ENCODE measurements around the gene MAN2C1. TPM values are rescaled to one million over a fixed set of nuclear protein-coding genes. Genes with fewer than 3 reads are reported as not detected.
"Not testable (repeated sequence)": the region's sequence is repeated elsewhere in the genome, so short reads cannot be mapped to it uniquely, and the experiment has no call there.

MAN2C1 gene
- 97.1 TPM for polyA plus RNA-seq (2013, experiment 1 of 2; ENCODE audit: insufficient read length)
- polyA plus RNA-seq (2013, experiment 2 of 2; ENCODE audit: insufficient read length): 94.6 TPM

DNA sequence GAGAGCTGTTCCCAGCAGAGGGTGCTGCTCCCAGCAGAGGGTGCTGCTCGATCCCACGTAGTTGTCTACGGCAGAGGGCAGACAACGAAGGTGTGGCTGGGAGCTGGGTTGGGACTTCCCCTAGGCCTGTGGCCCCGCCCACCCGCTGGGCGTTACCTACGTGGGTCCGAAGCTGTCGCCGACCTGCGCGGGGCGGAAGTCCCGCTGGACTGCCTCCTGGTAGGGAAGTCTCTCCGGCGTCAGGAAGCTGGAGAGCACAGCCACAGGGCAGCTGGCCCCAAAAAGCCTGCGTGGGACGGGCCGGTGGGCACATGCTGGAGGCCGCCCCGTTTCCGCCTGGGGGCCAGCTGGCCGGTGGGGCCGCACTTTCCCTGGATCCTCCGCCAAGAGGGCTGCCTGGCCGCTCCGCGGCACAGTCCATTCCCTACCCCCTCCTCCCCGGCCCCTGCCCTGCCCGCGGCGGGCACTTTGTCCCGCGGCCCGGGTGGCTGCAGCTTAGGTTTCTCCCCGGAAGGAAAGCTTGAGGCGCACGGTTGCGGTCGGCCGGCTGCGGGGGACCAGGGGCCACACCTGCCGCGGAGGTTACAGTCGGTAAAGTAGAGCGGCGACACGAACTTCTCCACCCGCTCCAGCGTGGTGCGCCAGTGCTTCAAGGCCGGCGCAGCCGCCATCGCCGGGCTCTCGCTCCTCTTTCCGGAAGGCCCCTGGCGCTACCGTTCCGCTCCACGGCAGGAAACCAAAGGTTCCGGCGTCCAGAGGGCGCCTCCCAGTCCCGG, at the start of gene MAN2C1:
Gene MAN2C1 (minus strand): TSS at position 695 of the 776 bp plus-strand sequence. CDS start 24 bp downstream, at position 671.
- peak; percentile 93 for DNase-seq

DNA sequence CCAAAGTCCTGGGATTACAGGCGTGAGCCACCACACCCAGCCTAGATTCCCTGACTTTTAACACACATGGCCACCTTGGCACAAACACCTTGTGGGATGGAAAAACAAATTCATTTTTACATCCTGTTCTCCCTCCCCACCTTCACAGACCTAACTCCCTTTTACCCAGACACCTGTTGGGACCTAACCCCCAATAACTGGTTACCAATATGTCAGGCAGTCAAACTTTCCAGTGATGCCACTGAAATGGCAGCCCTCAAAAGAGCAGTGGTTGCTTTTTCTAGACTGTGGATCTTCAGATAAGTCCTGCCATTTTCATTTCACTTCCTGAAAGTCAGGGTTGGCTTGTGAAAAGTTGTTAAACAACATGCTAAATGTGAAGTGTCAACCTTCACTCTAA, 48.2 kb upstream of the MAN2C1 start:
- no peak for DNase-seq

DNA sequence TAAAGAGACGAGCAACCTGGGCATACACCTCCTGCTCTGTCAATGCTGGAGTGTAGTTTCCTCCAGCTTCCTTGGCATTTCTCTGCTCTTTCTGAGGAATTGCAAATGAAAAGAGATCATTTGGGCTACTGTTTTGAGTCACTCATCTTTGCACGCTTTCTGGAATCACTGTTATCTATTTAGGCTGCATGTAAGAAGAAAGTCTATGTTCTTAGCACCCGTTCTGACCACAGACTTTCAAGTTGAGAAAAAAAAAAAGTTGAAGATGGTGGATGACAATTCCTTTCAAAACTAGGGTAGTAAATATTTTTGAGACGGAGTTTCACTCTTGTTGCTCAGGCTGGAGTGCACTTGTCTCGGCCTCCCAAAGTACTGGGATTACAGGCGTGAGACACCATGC, 41.8 kb upstream of the MAN2C1 start:
- no peak for DNase-seq

DNA sequence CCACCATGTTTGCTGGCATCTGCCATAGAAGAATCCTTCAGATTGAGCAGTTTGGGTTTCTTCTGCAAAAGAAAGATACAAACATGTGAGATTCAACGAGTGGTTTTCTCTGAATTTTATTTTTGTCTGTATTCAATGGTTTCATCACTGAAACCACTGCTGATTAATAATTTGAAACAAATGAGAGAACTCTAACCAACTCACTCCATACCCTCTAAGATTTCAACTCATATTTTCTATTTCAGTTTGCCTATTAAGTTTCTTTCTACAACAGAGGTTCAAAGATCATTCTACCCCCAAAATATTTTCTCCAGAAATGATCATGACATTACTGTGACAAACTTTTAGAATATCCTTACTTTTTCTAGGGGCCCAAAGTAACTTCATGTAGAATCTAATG, 38.7 kb upstream of the MAN2C1 start:
- DNase-seq: no peak

DNA sequence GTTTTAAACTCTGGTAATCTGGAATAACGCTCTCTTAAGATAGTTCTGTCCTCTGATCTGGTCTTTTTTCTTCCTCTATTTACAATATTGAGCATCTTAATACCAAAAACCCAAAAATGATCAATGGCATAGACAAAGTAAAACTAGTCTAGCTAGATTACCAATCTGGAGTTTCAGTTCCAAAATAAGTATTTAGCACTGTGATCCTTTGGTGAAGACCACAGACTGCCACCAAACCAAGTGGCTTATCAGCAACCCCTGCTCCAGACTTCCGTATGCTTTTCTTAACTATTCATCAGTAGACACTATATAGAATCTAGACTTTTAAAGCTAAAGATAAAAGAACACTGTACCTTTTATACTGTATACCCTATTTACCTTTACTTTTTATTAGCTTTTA, 35.5 kb upstream of the MAN2C1 start:
- no peak for DNase-seq

DNA sequence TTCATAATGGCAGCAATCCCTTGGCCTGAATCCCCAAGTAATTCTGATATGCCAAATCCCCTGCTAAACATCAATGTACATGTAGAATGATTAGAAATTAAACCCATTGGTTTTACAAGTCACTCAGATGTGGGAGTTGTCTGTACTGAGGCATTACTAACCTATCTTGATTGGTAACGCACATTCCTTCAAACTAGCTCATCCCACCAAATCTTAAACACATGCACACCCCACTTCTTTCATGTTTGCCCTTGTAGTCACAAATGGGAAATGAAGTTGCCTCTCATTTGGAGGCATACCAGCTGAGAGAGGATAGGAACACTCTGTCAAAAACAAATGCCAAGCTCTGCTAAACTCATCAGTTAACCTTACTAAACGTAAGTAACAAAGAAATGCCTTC, 29.1 kb upstream of the MAN2C1 start:
- DNase-seq: peak; percentile 31

DNA sequence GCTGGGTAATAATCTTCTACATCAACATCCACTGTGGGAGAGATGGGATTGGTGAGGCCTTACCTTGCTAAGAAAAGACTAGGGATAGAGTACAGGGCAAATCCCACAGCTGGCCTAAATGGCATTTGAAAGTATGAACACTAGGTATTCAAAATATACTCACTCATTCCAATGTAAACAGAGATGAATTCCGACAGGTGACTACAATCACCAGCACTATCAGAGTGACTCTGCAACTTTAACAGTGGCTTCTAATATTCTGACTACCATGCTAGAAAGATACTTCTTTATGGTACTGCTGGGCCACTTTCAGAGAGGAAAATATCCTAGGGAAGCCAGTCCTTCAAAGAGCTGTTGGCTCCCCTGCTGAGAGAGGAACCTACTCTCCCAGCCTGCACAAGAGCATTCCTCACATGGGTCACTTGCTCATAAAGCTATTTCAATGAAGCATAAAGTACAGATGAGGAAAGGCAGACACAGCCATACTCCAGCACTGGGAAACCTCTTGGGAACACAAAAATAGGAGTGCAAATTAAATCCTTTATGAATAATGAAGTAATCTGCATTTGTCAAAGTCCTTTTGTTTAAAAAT, 21.5 kb upstream of the MAN2C1 start:
- DNase-seq: no peak

DNA sequence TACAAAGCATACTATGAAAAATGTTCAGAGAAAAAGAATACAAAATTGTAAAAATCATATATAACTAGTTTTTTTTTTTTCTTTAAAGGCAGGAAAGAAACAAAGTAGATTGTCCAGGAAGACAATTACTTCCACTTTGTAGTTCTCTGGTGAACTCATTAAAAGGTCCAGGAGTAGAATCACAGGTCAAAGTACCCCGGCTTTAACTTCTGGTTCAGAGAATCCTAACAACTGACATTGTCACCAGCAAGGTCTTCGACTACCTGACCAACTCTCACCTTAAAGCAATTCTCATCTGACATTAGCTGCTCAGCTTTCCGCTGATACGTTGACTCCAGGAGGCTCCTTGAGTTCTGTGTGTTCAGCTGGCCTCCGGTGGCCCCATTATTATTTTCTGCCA, 15.6 kb upstream of the MAN2C1 start:
- not testable (repeated sequence) for DNase-seq

DNA sequence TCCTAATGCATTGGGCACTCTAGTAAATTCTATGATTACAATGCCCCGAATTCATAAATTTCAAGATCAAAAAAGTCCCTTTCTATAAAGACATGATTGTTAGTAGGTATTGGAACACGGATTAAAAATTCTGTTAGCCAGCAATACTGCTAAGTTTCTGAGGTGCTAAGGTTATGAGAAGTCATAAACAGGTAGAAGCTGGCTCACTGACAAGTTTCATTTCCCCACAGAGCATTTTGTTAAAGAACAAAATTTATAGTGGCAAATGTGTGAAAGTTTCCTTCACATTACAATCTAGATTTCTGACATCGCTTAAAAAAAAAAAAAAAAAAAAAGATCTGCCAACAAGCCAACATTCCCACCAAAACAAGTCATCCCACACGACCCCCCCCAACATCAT, 12.4 kb upstream of the MAN2C1 start:
- no peak for DNase-seq

DNA sequence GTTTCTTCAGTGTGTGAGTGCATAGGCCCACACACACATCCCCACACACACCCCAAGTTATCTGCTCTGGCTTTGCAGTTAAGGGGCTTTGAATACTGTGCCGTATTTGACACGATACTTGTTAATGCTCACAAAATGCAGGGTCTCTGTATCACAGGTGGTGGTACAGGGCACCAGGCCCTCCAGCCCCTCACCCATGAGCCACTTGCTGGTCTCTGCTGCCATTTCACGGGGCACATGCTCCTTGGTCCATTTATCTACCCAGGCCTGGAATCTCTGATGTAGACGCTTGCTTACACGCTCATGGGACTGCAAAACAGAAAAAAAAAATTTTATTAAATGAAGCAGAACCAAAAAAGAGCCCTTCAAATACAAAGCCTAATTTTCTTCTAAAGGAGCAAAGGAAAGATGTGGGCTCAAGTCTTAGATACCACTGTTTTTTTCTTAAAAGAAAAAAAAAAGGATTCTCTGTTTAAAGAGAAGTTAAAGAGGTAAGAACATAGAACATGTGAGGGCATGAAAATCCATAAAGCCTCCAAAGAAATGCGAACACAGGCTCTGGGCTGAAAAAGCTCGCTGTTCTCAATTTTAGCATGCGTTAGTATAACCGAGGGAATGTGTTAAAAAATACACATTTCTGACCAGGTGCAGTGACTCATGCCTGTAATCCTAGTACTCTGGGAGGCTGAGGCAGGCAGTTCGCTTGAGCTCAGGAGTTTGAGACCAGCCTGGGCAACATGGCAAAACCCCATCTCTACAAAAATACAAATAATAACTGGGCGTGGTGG, 3.7 kb upstream of the MAN2C1 start:
- DNase-seq: no peak

DNA sequence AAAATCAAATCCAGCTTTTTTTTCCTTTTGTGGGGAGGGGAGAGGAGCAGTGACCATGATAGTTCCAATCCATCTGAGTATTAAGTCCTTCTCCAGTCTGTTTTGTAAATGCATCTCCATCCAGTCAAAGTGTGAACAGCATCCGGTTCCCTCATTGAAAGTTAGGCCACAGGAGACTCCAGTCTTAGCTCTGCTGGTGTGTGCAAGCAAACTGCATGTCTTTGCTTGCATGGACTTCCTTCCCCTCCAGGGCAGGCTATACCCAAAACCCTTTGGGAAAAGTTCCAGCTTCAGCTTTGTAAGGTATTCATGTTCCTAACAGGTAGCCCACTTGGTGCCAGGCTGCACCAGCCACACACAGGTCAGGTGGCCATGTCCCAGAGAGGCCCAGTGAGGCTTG, 3.1 kb upstream of the MAN2C1 start:
- DNase-seq: no peak

DNA sequence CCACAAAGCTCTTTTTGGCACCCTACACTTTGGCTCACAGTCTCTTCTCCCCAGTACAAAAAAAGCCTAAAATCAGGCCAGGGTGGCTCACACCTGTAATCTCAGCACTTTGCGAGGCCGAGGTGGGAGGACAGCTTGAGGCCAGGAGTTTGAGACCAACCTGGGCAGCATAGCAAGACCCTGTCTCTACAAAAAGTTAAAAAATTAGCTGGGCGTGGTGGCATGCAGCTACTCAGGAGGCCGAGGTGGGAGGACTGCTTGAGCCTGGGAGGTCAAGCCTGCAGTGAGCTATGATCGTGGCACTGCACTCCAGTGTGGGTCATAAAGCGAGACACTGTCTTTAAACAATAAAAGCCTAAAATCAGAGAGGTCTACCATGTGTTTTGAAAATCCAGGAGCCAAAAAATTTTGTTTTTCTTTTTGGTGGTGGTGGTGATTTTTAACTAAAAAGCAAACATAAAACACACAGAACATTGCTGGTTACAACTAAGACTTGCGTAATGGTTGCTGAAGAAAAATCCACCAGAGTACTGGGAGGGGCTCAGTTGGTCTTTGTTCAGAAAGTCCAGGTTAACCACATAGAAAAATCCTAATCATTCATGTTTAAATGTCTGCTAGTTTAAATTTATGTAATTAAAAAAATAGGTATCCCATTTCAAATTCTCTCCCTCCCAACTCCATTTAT, 1.6 kb upstream of the MAN2C1 start:
- DNase-seq: no peak

DNA sequence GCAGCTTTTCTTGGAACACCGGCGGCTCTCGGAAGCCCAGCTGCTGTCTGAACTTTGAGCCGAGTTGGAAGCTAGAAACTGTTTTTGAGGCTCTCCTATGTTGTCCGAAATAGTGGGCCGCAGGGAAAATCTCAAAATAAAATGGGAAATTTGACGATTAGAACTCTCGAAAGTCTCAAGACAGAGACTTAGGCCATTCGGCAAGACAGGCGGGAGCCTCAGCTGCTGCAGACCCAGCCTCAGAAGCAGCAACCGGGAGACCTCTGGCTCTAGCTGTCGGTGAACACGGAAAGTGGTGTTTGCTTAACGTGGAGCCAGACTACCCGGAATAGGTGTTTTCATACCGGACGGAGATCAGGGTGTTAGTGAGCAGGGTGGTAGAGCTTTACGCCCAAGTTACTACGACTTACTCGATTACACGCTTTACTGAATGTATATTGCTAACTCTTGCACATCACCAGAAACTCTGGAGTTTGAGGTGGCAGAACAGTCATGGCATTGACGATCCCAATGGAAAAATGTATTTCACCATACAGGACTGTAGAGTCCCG, 357 bp upstream of the MAN2C1 start:
- DNase-seq: no peak

DNA sequence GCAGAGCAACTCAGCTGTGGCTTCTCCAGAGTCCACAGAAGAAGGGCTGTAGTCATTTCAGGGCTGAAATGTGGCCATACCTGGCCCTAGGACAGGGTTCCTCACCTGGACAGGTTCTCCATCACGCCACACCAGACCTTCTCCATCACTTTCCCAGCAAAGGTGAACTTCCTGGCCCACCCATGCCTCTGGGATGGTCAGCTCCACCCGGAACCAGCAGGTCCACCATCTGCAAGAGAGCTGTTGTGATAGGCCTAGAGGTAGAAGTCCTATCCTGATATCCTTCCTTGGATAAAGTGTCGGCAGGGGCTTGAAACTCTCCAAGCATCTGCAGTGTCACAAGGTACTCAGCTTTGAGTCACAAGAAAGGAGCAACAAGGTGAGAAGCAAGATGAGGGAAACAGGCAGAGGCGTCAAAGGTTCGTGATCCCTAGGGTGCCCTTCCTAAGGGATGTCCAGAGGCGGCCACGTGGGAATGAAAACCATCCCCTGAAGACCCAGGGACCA, 948 bp downstream of the MAN2C1 start:
- DNase-seq: no peak

DNA sequence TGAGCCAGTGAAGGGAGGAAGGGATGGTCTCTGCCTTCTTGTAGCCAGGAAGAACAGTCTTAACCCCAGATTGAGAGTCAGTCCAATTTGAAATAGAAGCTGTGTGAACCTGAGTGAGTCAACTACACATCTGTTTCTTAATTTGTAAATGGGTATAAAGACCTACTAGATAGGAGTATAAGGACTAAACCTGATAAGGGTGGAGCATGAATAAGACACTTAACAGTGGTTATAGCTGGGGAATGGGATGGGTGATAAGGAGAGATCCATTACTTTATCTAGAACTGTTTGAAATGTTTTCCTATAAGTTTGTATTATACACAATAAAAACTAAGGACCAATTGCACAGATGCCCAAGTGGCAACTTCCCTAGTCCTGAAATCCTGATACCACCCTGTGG, 1.4 kb downstream of the MAN2C1 start:
- DNase-seq: no peak

DNA sequence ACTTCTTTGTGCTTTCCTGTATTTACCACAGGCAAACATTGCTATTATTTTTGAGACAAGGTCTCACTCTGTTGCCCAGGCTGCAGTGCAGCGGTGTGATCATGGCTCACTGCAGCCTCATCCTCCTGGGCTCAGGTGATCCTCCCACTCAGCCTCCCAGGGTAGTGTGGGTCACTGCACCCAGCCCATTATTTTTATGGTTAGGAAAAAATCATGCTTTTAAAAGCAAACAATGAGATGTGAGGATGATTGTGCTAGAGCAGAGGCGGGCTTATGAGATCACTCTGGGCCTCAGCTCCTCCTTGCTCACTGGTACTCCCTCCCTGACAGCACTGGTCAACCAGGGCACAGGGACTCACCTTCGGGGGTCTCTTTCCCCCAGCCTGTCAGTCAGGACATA, 2.2 kb downstream of the MAN2C1 start:
- no peak for DNase-seq

DNA sequence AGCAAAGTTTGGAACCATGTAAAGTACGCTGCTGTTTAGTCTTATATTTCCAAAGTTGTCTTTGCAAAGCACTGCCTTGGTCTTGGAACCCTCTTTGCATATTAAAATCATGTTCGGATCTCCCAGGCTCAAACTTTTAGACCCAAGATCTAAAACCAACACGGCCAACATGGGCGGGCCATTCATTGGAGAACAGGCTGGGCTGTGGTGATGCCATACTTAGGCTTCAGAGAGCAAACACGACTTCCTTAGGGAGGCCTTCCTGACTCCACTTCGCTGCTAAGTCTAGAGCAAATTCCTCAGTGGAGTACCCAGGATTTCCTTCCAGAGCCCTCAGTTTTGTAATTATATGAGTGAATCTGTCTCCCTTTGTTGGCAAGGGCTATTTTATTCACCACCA, 3.5 kb downstream of the MAN2C1 start:
- no peak for DNase-seq

DNA sequence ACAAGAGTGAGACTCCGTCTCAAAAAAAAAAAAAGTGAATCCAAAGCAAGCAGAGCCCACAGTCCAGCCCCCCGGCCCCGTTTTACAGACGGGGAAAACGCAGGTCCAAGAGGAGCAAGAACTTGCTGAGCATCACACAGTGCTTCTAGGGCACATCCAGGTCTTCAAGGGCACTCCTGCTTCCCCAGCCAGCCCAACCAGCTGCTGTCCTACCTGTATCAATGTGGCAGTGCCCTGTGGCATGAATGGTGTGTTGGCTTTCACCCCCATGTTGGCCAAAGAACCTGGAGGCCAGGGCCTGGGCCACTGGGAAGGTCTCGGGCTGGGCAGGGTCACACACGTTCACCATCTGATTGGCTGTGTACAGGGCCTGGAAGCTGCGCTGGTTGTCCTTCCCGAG, 4.6 kb downstream of the MAN2C1 start:
- DNase-seq: no peak

DNA sequence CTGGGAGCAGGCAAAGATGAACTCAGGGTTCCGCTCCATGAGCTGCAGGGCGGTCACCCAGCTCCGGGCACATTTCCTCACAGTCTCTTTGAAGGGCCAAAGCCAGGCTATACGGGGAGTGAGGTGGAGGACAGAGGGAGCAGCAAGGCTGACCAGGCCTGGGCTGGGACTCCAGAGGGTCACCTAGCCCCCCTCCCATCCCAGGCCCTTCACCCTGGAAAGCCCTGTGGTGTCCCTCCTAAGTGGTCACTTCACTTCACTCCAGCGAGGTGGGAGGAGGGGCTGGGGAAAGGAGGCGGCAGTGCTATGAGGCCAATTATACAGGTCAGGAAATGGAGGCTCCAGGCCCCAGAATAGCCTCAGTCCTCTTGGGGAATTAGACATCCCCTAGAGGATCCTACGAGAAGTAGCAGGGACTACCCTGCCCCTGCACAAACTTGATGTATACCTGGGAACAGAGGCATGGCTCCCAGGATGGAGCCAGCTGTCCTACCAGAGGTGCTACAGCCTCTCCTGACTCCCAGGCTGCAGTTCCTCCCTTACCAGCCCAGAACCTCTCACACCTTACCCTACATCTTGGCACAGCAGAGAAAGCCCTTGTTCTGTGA, 5.7 kb downstream of the MAN2C1 start:
- DNase-seq: no peak

DNA sequence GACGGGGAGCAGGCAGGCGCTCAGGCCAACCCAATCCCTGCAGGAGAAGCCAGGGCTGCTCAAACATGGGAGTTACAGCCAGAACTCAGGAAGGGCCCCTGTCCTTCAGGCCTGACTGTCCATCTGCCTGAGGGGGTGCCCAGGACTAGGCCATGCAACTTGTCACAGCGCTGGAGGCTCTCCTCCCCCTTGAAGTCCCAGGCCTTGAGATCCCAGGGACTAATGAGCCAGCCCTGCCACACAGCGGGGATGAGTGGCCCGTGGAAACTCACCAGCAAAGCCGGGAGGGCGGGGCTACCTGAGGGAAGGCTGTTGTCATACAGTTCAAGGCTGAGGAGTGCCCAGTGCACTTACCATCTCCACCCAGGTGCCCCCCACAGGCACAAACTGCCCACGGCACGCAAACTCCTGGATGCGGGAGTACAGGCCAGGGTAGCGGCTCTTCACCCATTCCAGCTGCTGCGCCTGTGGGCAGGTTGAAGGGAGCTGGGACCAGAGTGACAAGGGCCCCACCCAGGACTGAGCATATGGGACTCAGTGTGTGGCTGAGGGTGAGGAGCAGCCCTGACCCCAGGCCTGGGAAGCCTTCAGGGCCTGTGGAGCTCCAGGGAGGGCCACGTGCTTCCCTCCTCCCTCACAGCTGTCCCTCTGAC, 6.3 kb downstream of the MAN2C1 start:
- DNase-seq: no peak

DNA sequence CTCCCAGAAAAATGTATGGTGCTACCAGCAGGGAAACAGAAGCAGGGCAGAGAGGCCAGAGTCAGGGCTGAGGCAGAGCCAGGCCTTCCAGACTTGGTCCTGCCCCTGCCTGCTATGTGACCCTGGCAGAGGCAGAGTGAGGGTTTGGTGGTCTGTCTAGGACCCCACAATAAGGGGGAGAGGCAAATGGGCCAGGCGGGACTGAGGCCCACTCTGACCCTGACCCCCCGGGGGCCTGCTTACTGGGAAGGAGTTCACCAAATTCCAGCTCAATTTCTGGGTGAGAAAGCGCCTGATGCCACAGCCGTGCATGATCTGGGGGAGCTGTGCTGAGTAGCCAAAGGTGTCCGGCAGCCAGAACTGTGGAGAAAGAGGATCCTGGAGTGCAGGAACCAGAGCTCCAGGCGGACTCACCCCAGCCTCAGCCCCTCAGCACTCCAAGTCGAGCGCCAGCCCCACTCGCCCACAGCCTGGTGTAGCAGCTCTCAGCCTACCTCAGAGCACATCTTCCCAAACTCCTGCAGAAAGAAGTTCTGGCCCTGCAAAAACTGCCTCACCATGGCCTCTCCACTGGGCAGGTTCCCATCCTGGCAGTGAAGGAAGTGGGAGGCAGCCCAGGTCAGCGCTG, 6.9 kb downstream of the MAN2C1 start:
- no peak for DNase-seq

All from fibroblast of skin of abdomen (primary cell).